22Rv1 (cell line): Measurements from ENCODE around the gene CABLES1.
"Not testable (repeated sequence)": the region's sequence is repeated elsewhere in the genome, so short reads cannot be mapped to it uniquely, and the experiment has no call there.

Experiments
- H3K27ac ChIP-seq: fragments of 450-650 bp; 2 replicates; pipeline ENCODE4 v1.5.1; 2017
- ZFX ChIP-seq: fragments of 450-650 bp; IDR thresholded peaks from 2 replicates; pipeline ENCODE4 v1.6.1; 2017; ENCODE audit warnings: antibody characterized with exemption, borderline replicate concordance
- TF ChIP-seq, protein P1 (sequence below): fragments of 450-650 bp; IDR thresholded peaks from 2 replicates; pipeline ENCODE4 v1.5.1; 2017; ENCODE audit warnings: mild to moderate bottlenecking

CABLES1 gene

DNA sequence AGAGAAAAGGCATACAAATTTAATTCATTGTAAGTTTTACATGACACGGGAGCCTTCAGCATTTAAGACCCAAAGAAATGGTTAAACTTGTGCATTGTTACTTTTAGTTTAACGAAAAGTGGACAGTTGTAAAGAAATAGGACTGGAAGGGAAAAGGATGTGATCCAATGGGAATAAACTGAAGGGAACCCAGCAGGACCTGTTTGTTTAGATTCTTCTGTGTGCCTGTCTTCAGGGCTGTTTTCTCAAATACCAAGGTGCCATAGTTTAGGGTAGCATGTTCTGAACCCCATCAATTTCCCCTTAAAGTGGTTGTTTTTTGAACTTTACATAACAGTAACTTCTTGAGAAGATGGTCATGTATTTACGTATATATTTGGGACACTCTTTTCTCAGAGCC lies 30.3 kb upstream of the CABLES1 start:
- TF ChIP-seq, protein P1, sequence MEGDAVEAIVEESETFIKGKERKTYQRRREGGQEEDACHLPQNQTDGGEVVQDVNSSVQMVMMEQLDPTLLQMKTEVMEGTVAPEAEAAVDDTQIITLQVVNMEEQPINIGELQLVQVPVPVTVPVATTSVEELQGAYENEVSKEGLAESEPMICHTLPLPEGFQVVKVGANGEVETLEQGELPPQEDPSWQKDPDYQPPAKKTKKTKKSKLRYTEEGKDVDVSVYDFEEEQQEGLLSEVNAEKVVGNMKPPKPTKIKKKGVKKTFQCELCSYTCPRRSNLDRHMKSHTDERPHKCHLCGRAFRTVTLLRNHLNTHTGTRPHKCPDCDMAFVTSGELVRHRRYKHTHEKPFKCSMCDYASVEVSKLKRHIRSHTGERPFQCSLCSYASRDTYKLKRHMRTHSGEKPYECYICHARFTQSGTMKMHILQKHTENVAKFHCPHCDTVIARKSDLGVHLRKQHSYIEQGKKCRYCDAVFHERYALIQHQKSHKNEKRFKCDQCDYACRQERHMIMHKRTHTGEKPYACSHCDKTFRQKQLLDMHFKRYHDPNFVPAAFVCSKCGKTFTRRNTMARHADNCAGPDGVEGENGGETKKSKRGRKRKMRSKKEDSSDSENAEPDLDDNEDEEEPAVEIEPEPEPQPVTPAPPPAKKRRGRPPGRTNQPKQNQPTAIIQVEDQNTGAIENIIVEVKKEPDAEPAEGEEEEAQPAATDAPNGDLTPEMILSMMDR, result no peak
- no peak for TF ChIP-seq ZFX
- no peak overlapping the region for H3K27ac ChIP-seq

DNA sequence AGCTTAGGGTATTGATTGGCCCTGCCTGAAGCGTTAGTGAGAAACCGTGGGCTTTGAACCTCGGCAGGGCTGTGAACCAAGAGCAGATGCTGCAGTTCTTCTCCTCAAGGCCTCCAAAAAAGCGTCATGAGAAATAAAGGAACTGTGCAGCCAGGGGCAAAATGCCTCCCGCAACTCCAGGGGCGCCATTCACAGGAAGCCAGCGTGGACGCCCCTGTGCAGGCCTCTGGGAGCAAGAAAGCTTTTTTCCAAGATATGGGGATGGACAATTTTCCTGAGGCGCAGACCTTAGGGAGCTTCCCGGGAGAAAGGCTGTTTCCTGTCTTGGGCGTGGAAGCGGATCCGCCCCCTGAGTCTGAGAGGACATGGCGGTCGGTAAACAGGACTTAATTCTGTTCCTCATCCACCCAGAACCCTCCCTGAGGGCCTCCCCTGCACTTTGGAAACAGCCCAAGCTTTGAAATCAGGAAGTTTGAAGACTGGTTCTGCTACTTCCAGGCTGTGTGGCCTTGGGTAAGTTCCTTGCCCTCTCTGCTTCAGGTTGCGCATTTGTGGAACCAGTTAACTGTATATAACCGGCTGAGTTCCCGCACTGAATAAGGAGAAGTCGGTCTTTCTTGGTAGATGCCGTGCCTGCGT lies 29.6 kb upstream of the CABLES1 start:
- H3K27ac ChIP-seq, result no peak overlapping the region
- no peak for TF ChIP-seq ZFX
- TF ChIP-seq, protein P1, result no peak

DNA sequence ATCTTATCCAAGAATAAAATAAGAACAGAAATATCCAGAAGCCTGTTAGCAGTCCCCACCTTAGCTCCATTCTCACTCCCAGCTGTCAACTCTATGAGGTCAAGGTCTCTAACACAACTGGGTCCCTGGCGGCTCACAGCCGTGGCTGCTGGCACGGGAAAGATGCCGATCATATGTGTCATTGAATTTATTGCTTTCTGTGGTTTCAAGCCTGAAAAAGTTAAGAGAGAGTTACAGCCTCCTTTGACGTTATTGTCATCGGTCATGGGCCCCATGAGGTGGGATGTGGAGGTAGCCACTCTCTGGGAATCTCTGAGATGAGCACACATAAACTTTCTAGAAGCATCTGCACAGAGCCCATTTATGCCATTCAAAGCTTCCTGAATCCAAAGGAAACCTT lies 28.7 kb upstream of the CABLES1 start:
- TF ChIP-seq ZFX, result no peak
- TF ChIP-seq, protein P1, result no peak
- H3K27ac ChIP-seq, result no peak overlapping the region

DNA sequence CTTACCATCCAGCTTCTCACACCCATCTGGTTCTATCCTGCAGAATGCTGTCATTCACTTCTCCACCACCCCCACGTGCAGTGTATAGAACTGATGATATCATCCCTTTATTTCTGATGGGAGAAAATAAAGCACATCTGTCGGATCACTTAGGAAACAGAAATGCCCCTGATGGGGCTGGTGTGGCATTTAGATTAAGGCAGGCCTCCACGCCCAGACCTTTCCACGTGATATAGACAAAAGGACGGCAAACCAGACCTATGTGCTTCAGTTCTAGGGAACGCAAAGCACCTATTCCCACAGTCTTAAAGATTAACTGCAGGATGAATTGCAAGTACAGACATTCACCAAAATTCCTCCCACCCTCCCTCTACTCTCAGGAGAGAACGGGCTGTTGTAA lies 27.6 kb upstream of the CABLES1 start:
- no peak overlapping the region for H3K27ac ChIP-seq
- TF ChIP-seq, protein P1, result no peak

DNA sequence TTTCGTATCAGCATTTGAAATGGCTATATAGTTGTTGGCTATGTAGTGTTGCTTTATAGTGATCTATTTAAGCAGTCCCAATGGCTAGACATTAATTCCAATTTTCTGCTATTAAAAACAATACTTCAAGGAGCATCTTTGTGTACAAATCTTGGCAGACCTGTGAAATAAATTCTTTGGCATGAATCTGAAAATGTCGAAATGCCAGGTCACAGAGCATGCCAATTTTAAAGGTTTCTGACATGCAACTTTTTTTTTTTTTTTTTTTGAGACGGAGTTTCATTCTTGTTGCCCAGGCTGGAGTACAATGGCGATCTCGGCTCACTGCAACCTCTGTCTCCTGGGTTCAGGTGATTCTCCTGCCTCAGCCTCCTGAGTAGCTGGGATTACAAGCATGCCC lies 26.8 kb upstream of the CABLES1 start:
- TF ChIP-seq, protein P1, result no peak
- no peak for TF ChIP-seq ZFX
- H3K27ac ChIP-seq, result no peak overlapping the region

DNA sequence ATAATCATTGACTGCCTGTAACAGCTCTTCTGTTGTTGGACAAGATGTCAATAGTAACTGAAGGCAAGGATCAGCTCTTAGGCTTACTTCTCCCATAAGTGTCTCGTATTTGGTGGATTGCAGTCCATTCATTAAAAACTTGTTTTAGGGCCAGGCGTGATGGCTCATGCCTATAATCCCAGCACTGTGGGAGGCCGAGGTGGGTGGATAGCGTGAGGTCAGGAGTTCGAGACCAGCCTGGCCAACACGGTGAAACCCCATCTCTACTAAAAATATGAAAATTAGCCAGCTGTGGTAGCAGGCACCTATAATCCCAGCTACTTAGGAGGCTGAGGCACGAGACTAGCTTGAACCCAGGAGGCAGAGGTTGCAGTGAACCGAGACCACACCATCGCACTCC lies 26.1 kb upstream of the CABLES1 start:
- H3K27ac ChIP-seq, result not testable (repeated sequence)

DNA sequence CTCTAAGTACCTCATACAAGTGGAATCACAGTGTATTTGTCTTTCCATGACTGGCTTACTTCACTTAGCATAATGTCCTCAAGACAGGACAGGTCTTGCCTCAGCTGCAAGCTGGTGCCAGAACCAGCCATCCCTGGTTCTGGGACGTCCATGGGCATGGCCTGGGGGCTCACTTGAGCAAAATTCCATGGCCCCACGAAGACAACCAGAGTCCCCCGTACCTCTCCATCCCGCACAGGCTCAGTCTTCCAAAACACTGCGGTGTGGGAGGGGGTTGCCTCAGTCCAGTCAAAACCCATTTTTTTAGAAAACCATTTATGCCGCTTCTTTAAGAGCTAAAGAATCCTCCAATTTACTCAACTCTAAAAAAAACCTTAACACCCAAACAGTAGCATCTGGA lies 21.7 kb upstream of the CABLES1 start:
- TF ChIP-seq, protein P1, result no peak
- TF ChIP-seq ZFX, result no peak
- H3K27ac ChIP-seq, result no peak overlapping the region

DNA sequence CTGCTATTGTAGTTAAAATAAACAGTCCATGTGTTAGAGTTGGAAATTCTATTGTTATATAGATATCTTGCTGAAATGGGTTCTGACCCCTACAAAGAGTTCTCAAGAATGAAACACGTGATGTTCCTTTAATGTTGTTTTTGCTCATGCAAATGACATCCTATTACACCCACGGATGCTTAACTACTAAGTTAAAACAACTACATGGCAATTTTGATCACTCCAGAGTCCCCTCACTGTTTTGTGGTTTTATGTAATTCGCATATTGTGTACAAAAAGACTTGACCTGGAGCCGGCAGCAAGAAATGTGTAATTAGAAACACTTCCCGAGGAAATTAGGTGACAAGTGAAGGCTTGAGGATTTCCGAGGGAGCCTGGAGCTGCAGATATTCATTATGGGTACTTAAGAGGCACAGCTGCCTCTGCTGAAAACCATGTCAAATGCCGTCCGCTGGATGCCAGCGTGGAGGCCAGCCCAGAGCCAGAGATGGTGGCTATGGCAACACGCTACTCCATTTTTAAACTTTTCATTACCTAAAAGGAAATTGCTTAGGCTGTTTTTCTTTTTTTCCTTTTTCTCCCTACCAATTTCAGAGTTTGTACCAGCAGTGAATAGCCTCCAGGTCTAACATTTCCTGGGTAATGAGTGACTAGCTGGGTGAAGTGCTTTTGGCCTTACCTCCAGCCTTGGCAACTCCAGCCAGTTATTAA lies 21.0 kb upstream of the CABLES1 start:
- H3K27ac ChIP-seq, result no peak overlapping the region
- TF ChIP-seq, protein P1, result no peak
- TF ChIP-seq ZFX, result no peak
